ENCODE data around the gene BUD23.

BUD23 gene

GRCh38 chr7:73717025-73717807 lies 33.8 kb downstream of the BUD23 start:
- Histone ChIP-seq H3K36me3 (ENCODE audit: insufficient read depth) (no peaks in the 10 kb centered on the region), H3K79me2 (ENCODE audit: insufficient read depth, low read depth) (peaks cover 31% of the 10 kb centered on the region), H3K4me1 (ENCODE audit: low read depth, poor library complexity, severe bottlenecking) (peaks cover 40% of the 10 kb centered on the region), H3K4me2 (peak overlapping the region; percentile 94; the same call in 1 of the 2 replicates), H3K27me3 (ENCODE audit: insufficient read depth, low read depth) (no peaks in the 10 kb centered on the region), H2AFZ (ENCODE audit: low read depth) (no peak overlapping the region), H4K20me1 (ENCODE audit: insufficient read depth) (no peaks in the 10 kb centered on the region), H3K9ac (no peak overlapping the region), H3K27ac (no peak overlapping the region), H3K4me3 (IDR thresholded peaks at IDR 0.05; ENCODE audit: insufficient read depth, low read depth, low read length) (no peak overlapping the region)
- no peak for TF ChIP-seq CTCF (conservative IDR thresholded peaks at IDR 0.05; ENCODE audit: low read depth, low read length)

DNA sequence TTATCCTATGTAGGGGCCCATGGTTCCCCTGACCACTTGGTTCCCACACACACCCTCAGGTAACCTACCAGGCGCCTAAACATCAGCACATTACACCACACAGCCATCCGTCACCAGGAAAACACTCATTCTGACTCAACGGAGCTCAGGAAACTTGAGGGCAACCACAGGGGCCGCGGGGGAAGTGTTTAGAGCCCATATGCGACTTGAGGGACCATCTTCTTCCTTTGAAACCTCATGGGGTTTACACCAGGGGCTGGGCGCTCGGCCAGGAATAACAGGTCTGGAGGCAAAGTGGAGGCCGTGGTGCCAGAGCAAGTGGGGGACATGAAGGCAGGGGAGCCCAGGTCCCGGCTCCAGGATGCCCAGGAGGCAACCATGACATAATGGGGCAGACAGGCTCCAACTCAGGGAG lies 34.6 kb downstream of the BUD23 start:
- Histone ChIP-seq H3K79me2 (ENCODE audit: insufficient read depth, low read depth) (peaks cover 31% of the 10 kb centered on the region), H3K4me2 (peak overlapping the region; percentile 94), H3K4me1 (ENCODE audit: low read depth, poor library complexity, severe bottlenecking) (peaks cover 40% of the 10 kb centered on the region), H3K27ac (no peak overlapping the region), H4K20me1 (ENCODE audit: insufficient read depth) (no peaks in the 10 kb centered on the region), H3K9ac (no peak overlapping the region; the same call in 1 of the 2 replicates), H3K27me3 (ENCODE audit: insufficient read depth, low read depth) (no peaks in the 10 kb centered on the region), H3K4me3 (IDR thresholded peaks at IDR 0.05; ENCODE audit: insufficient read depth, low read depth, low read length) (no peak overlapping the region), H2AFZ (ENCODE audit: low read depth) (no peak overlapping the region), H3K36me3 (ENCODE audit: insufficient read depth) (no peaks in the 10 kb centered on the region)
- no peak for TF ChIP-seq CTCF (conservative IDR thresholded peaks at IDR 0.05; ENCODE audit: low read depth, low read length)

DNA sequence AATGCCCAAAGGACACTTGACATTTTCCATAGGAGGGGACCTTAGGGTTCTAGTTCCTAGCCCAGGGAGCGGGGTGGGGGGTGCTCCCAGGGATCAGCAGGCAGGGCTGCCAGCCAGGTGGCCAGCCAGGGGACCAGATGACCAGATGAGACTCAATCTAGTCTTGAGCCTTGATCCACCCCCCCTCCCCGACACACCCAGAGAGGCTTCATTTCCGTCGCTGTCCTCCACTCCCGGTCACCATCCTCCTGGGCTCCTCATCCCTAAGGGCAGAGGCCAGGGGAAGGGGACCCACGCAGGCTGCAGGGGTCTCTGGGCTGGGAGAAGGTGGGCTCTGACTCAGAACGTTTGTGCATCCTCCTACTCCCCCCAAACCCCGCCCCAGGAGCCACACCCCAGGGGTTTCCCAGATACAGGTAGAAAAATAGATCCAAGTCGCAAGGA lies 35.1 kb downstream of the BUD23 start:
- TF ChIP-seq CTCF (conservative IDR thresholded peaks at IDR 0.05; ENCODE audit: low read depth, low read length), result no peak
- peak overlapping the region; percentile 77; the same call in 1 of the 2 replicates for H3K9ac ChIP-seq
- no peaks in the 10 kb centered on the region for H3K36me3 ChIP-seq (ENCODE audit: insufficient read depth)
- no peak overlapping the region for H3K4me3 ChIP-seq (IDR thresholded peaks at IDR 0.05; ENCODE audit: insufficient read depth, low read depth, low read length)
- H3K27ac ChIP-seq, result no peak overlapping the region
- peaks cover 40% of the 10 kb centered on the region for H3K4me1 ChIP-seq (ENCODE audit: low read depth, poor library complexity, severe bottlenecking)
- H3K27me3 ChIP-seq (ENCODE audit: insufficient read depth, low read depth), result no peaks in the 10 kb centered on the region
- peak overlapping the region; percentile 94 for H3K4me2 ChIP-seq
- no peaks in the 10 kb centered on the region for H4K20me1 ChIP-seq (ENCODE audit: insufficient read depth)
- peak overlapping the region; percentile 85; the same call in 1 of the 2 replicates for H2AFZ ChIP-seq (ENCODE audit: low read depth)
- H3K79me2 ChIP-seq (ENCODE audit: insufficient read depth, low read depth), result peaks cover 31% of the 10 kb centered on the region

GRCh38 chr7:73718905-73719805 lies 35.8 kb downstream of the BUD23 start, which contains the start of gene STX1A:
TSS of gene STX1A (minus strand) at chr7:73719669. CDS start at chr7:73719631, 38 bp downstream.
- Histone ChIP-seq H3K27ac (no peak within 1 kb of the TSS), H3K4me3 (IDR thresholded peaks at IDR 0.05; ENCODE audit: insufficient read depth, low read depth, low read length) (no peak within 1 kb of the TSS), H4K20me1 (ENCODE audit: insufficient read depth) (no peaks in the 10 kb centered on the region), H3K9ac (peak within 1 kb of the TSS; percentile 77), H3K79me2 (ENCODE audit: insufficient read depth, low read depth) (peaks cover 28% of the 10 kb centered on the region), H3K4me2 (peak within 1 kb of the TSS; percentile 96), H2AFZ (ENCODE audit: low read depth) (peak within 1 kb of the TSS; percentile 90), H3K4me1 (ENCODE audit: low read depth, poor library complexity, severe bottlenecking) (peaks cover 40% of the 10 kb centered on the region), H3K27me3 (ENCODE audit: insufficient read depth, low read depth) (no peaks in the 10 kb centered on the region), H3K36me3 (ENCODE audit: insufficient read depth) (no peaks in the 10 kb centered on the region)
- TF ChIP-seq CTCF (conservative IDR thresholded peaks at IDR 0.05; ENCODE audit: low read depth, low read length), result no peak
